GM12878 (cell line): ENCODE data around the gene MUC5AC. TPM values are rescaled to one million over a fixed set of nuclear protein-coding genes. Genes with fewer than 3 reads are reported as not detected.

Experiments
- ATAC-seq: fragments of 200-7000 bp; cut with Tn5 transposase; 3 replicates; pipeline ENCODE4 v1.9.1; 2020; ENCODE audit warnings: mild to moderate bottlenecking, moderate library complexity
- BruUV-seq: library from RNA; stranded (reverse); fragments of 400-500 nt; replicated peaks from 2 replicates; lab custom pipeline; 2021; lab: Mats Ljungman, UMichigan
- CTCF ChIA-PET: fragments of 300-600 bp; sonication (Branson Sonifier 250); formaldehyde crosslinking; extraction: SDS; loops from one replicate; lab custom pipeline; 2021; ENCODE audit warnings: inconsistent platforms; lab: Yijun Ruan, JAX
- POLR2A ChIA-PET: fragments of 350-600 bp; formaldehyde crosslinking; extraction: SDS; loops from one replicate; lab custom pipeline; 2021; ENCODE audit warnings: inconsistent platforms; lab: Charles Lee
- RAD21 ChIA-PET: fragments of 300-600 bp; sonication (Branson Sonifier 250); formaldehyde crosslinking; loops from one replicate; lab custom pipeline; 2023; ENCODE audit warnings: antibody characterized with exemption; ENCODE audit not compliant: unreplicated experiment; lab: Charles Lee
- SMC1A ChIA-PET: fragments of 300-600 bp; sonication (Branson Sonifier 250); formaldehyde crosslinking; loops from one replicate; lab custom pipeline; 2023; ENCODE audit not compliant: unreplicated experiment, uncharacterized antibody; lab: Charles Lee
- DNase-seq: peaks from one replicate; pipeline ENCODE4 v3.0.0-alpha.2; 2011; ENCODE audit warnings: low read depth, low spot score
- FAIRE-seq: peaks from 3 replicates; lab custom pipeline; 2011; peaks lifted over from hg19 to GRCh38; lab: Jason Lieb, UNC
- H2AFZ ChIP-seq: 2 replicates; pipeline ENCODE4 v1.6.0; 2011; ENCODE audit warnings: low read depth, low read length, control low read depth; ENCODE audit not compliant: control insufficient read depth
- H3K27ac ChIP-seq: 2 replicates; pipeline ENCODE4 v1.5.1; 2011; ENCODE audit warnings: control low read depth; ENCODE audit not compliant: control insufficient read depth, insufficient read depth
- H3K27me3 ChIP-seq, 2 experiments: replicated peaks in 1 of 2; 2 replicates each; pipeline versions ENCODE4 v1.6.0 to v1.6.1; 2011; ENCODE audit warnings: low read length in 1 of 2; ENCODE audit not compliant: control insufficient read depth in 2 of 2, insufficient read depth in 2 of 2
- H3K36me3 ChIP-seq, 2 experiments: 2 replicates each; pipeline ENCODE4 v1.5.1; 2011; ENCODE audit warnings: low read length in 1 of 2; ENCODE audit not compliant: control insufficient read depth in 2 of 2, insufficient read depth in 2 of 2
- H3K4me1 ChIP-seq: 2 replicates; pipeline ENCODE4 v1.6.1; 2011; ENCODE audit warnings: mild to moderate bottlenecking, low read length, moderate library complexity, mixed read lengths; ENCODE audit not compliant: control insufficient read depth, insufficient read depth
- H3K4me2 ChIP-seq: 2 replicates; pipeline ENCODE4 v1.6.0; 2011; ENCODE audit warnings: control low read depth; ENCODE audit not compliant: control insufficient read depth, insufficient read depth
- H3K4me3 ChIP-seq: fragments of 200-600 bp; sonication (generic); 2 replicates; pipeline ENCODE4 v1.5.1; 2016
- H3K79me2 ChIP-seq: 2 replicates; pipeline ENCODE4 v1.6.0; 2011; ENCODE audit warnings: low read length; ENCODE audit not compliant: control insufficient read depth, insufficient read depth
- H3K9ac ChIP-seq: 2 replicates; pipeline ENCODE4 v1.8.0; 2011; ENCODE audit warnings: low read length, control low read depth, mixed read lengths; ENCODE audit not compliant: control insufficient read depth, insufficient read depth
- H3K9me3 ChIP-seq: replicated peaks from 3 replicates; pipeline ENCODE4 v1.5.1; 2011; ENCODE audit warnings: mild to moderate bottlenecking, low read length; ENCODE audit not compliant: control insufficient read depth, insufficient read depth
- H4K20me1 ChIP-seq: 2 replicates; pipeline ENCODE4 v1.6.0; 2011; ENCODE audit not compliant: control insufficient read depth, insufficient read depth
- CEBPB ChIP-seq, 2 experiments: fragments of 150-350 bp in 1 of 2; IDR thresholded peaks; 2 replicates each; pipeline ENCODE4 v1.6.1; 2012 to 2014; ENCODE audit warnings: low read depth in 2 of 2, low read length in 2 of 2, borderline replicate concordance in 1 of 2, inconsistent platforms in 1 of 2
- E4F1 ChIP-seq: fragments of 450-650 bp; IDR thresholded peaks from 2 replicates; pipeline ENCODE4 v1.6.1; 2018; ENCODE audit warnings: borderline replicate concordance, mild to moderate bottlenecking; ENCODE audit not compliant: partially characterized antibody
- FOS ChIP-seq: IDR thresholded peaks from 3 replicates; pipeline ENCODE4 v1.6.1; 2011; ENCODE audit warnings: borderline replicate concordance; ENCODE audit not compliant: insufficient read length; ENCODE audit errors: extremely low read depth
- JUNB ChIP-seq: IDR thresholded peaks from 2 replicates; pipeline ENCODE4 v1.6.1; 2016; ENCODE audit warnings: antibody characterized with exemption, mild to moderate bottlenecking
- NBN ChIP-seq: fragments of 450-650 bp; IDR thresholded peaks from 2 replicates; pipeline ENCODE4 v1.6.1; 2016
- PRDM15 ChIP-seq: fragments of 450-650 bp; formaldehyde crosslinking; IDR thresholded peaks from 2 replicates; pipeline ENCODE4 v1.4.0; 2020; ENCODE audit warnings: mild to moderate bottlenecking, moderate library complexity
- RAD21 ChIP-seq: IDR thresholded peaks from 2 replicates; pipeline ENCODE4 v1.6.1; 2011; ENCODE audit warnings: mild to moderate bottlenecking, low read depth, low read length, moderate library complexity; ENCODE audit not compliant: insufficient read depth
- RB1 ChIP-seq: fragments of 450-650 bp; formaldehyde crosslinking; IDR thresholded peaks from 2 replicates; pipeline ENCODE4 v1.6.1; 2017; ENCODE audit warnings: mild to moderate bottlenecking, borderline replicate concordance
- RUNX3 ChIP-seq: IDR thresholded peaks from 2 replicates; pipeline ENCODE4 v1.6.1; 2012; ENCODE audit warnings: low read length, inconsistent platforms
- SMARCA5 ChIP-seq: fragments of 450-650 bp; IDR thresholded peaks from 2 replicates; pipeline ENCODE4 v1.6.1; 2017; ENCODE audit warnings: mild to moderate bottlenecking
- ZNF207 ChIP-seq: fragments of 450-650 bp; IDR thresholded peaks from 2 replicates; pipeline ENCODE4 v1.6.1; 2014; ENCODE audit warnings: antibody characterized with exemption, mild to moderate bottlenecking, borderline replicate concordance
- ZNF622 ChIP-seq: fragments of 450-650 bp; IDR thresholded peaks from 2 replicates; pipeline ENCODE4 v1.6.1; 2017; ENCODE audit warnings: mild to moderate bottlenecking, inconsistent platforms
- WGBS: methylation state at CpG from one replicate; pipeline ENCODE4 v1.1.6; 2016; ENCODE audit warnings: low lambda C conversion rate; ENCODE audit not compliant: insufficient replicate concordance, insufficient coverage; ENCODE audit errors: missing lambda C conversion rate; 5-methylcytosine and 5-hydroxymethylcytosine counted together
- in situ Hi-C: fragments of 300-500 bp; cut with MboI; formaldehyde crosslinking; loops from 9 replicates; pipeline ENCODE4 v1.14.3; 2018; ENCODE audit warnings: mixed read lengths
- intact Hi-C: fragments of 100-400 bp; cut with micrococcal nuclease; formaldehyde crosslinking; loops from one replicate; pipeline ENCODE4 v1.14.2; 2022; ENCODE audit not compliant: unreplicated experiment
- polyA plus RNA-seq, 11 experiments: library from polyadenylated mRNA; depleted of rRNA in 4 of 11; unstranded in 6 of 11; stranded (reverse) in 5 of 11; fragments of >200 nt; fragmentation: Nextera tagmentation in 4 of 11; fragmentation: Illumina TruSeq in 1 of 11; extraction: Ambion mirVana in 4 of 11; extraction: Trizol in 1 of 11; gene quantifications; 1 replicate in 1 of 11; 2 replicates in 10 of 11; pipeline versions ENCODE4 v1.2.1 to v1.2.3, GENCODE V29; 2011 to 2016; ENCODE audit warnings: inconsistent platforms in 2 of 11, missing spikeins in 2 of 11, low read depth in 1 of 11
- total RNA-seq, 4 experiments: library from RNA; depleted of rRNA in 3 of 4; stranded (reverse); fragments of >200 nt in 3 of 4; fragmentation: Illumina TruSeq in 1 of 4; extraction: Trizol in 1 of 4; gene quantifications; 2 replicates each; pipeline versions ENCODE4 v1.2.1 to v1.2.3, GENCODE V29; 2013 to 2021

Gene MUC5AC
- total and polyA plus RNA-seq, 10 of the 15 experiments (the other 5 are each of a cell fraction or from before 2014, with no cell fraction given), result under 0.01 to 0.01 TPM; not detected in 8

GRCh38 chr11:1129143-1129610, 28.6 kb upstream of the MUC5AC start:
- FAIRE-seq, result no peak
- intact Hi-C loops, result no loop called here
- Histone ChIP-seq H3K36me3 (no peaks in the 10 kb centered on the region), H3K4me1 (no peaks in the 10 kb centered on the region), H3K4me3 (no peak overlapping the region), H3K27ac (no peak overlapping the region), H3K9ac (no peak overlapping the region), H3K79me2 (no peaks in the 10 kb centered on the region), H4K20me1 (no peaks in the 10 kb centered on the region), H3K9me3 (no peaks in the 10 kb centered on the region; the same call in 2 of the 3 replicates), H3K27me3 (no peaks in the 10 kb centered on the region), H3K4me2 (no peak overlapping the region), H2AFZ (no peak overlapping the region)
- ChIA-PET CTCF (no interaction called here), POLR2A (no interaction called here), RAD21 (no interaction called here), SMC1A (no interaction called here)
- ATAC-seq, result no peak
- no peak for TF ChIP-seq RAD21
- 44% methylated on average over 17 of the region's 17 CpGs for WGBS
- BruUV-seq, result no TSS peak
- no peak for DNase-seq
- in situ Hi-C loops, result no loop called here

GRCh38 chr11:1129611-1130160, 28.1 kb upstream of the MUC5AC start:
- POLR2A ChIA-PET, result no interaction called here
- TF ChIP-seq FOS (no peak), RB1 (no peak), RAD21 (no peak), CEBPB (IDR thresholded peaks at IDR 0.05; ENCODE audit: borderline replicate concordance in 1 of 2, low read depth in 2 of 2, low read length in 2 of 2) (no peak), E4F1 (no peak), ZNF207 (no peak), NBN (no peak), SMARCA5 (no peak), RUNX3 (no peak), PRDM15 (no peak), ZNF622 (no peak), JUNB (no peak)

More at GRCh38 chr11:1129611-1130160, 28.1 kb upstream of the MUC5AC start:
- H3K36me3 ChIP-seq, result no peaks in the 10 kb centered on the region
- H3K27me3 ChIP-seq, result no peaks in the 10 kb centered on the region
- intact Hi-C loops, result no loop called here
- H3K4me3 ChIP-seq, result no peak overlapping the region
- H3K79me2 ChIP-seq, result no peaks in the 10 kb centered on the region
- RAD21 ChIA-PET, result no interaction called here
- no TSS peak for BruUV-seq
- no peaks in the 10 kb centered on the region for H3K4me1 ChIP-seq
- CTCF ChIA-PET, result no interaction called here
- H3K27ac ChIP-seq, result no peak overlapping the region
- DNase-seq (no peak), ATAC-seq (no peak), FAIRE-seq (no peak)
- H3K4me2 ChIP-seq, result no peak overlapping the region
- H2AFZ ChIP-seq, result no peak overlapping the region
- in situ Hi-C loops, result no loop called here
- no peak overlapping the region for H3K9ac ChIP-seq
- H3K9me3 ChIP-seq, result no peaks in the 10 kb centered on the region; the same call in 2 of the 3 replicates
- H4K20me1 ChIP-seq, result no peaks in the 10 kb centered on the region
- 64% methylated on average over 18 of the region's 18 CpGs for WGBS
- SMC1A ChIA-PET, result no interaction called here
